RWPE2 (cell line): Measurements from ENCODE around the gene TNKS1BP1.

Experiments
- ATAC-seq: fragments of 200-7000 bp; cut with Tn5 transposase; 3 replicates; pipeline ENCODE4 v1.9.1; 2021; ENCODE audit warnings: low read depth
- DNase-seq: peaks from one replicate; pipeline ENCODE4 v3.0.0-alpha.2; 2020; ENCODE audit warnings: low spot score
- H3K27ac ChIP-seq: fragments of 450-650 bp; 2 replicates; pipeline ENCODE4 v1.5.1; 2017; ENCODE audit warnings: mild to moderate bottlenecking; ENCODE audit not compliant: poor library complexity, severe bottlenecking
- H3K27me3 ChIP-seq: fragments of 250-450 bp; sonication (Bioruptor Pico); 2 replicates; pipeline ENCODE4 v1.5.1; 2021; ENCODE audit warnings: mild to moderate bottlenecking, moderate library complexity; ENCODE audit not compliant: insufficient read depth, poor library complexity, severe bottlenecking
- H3K36me3 ChIP-seq: fragments of 250-450 bp; sonication (Bioruptor Pico); 2 replicates; pipeline ENCODE4 v1.5.1; 2020; ENCODE audit warnings: low read depth, mild to moderate bottlenecking, moderate library complexity
- H3K4me1 ChIP-seq: fragments of 250-450 bp; sonication (Bioruptor Pico); 2 replicates; pipeline ENCODE4 v1.5.1; 2021; ENCODE audit warnings: mild to moderate bottlenecking, moderate library complexity; ENCODE audit not compliant: insufficient read depth, poor library complexity, severe bottlenecking
- H3K4me3 ChIP-seq: fragments of 250-450 bp; sonication (Bioruptor Pico); 2 replicates; pipeline ENCODE4 v1.5.1; 2021; ENCODE audit warnings: mild to moderate bottlenecking, moderate library complexity; ENCODE audit not compliant: severe bottlenecking
- H3K9me3 ChIP-seq: fragments of 250-450 bp; sonication (Bioruptor Pico); 2 replicates; pipeline ENCODE4 v1.5.1; 2021; ENCODE audit warnings: mild to moderate bottlenecking, moderate library complexity; ENCODE audit not compliant: severe bottlenecking
- TF ChIP-seq, protein P1 (sequence below): fragments of 450-650 bp; IDR thresholded peaks from one replicate; pipeline ENCODE4 v1.5.1; 2017; ENCODE audit warnings: mild to moderate bottlenecking, moderate library complexity; ENCODE audit not compliant: poor library complexity, severe bottlenecking

Gene TNKS1BP1

GRCh38 chr11:57251037-57251436 is 73.7 kb downstream of the TNKS1BP1 start:
- TF ChIP-seq, protein P1, sequence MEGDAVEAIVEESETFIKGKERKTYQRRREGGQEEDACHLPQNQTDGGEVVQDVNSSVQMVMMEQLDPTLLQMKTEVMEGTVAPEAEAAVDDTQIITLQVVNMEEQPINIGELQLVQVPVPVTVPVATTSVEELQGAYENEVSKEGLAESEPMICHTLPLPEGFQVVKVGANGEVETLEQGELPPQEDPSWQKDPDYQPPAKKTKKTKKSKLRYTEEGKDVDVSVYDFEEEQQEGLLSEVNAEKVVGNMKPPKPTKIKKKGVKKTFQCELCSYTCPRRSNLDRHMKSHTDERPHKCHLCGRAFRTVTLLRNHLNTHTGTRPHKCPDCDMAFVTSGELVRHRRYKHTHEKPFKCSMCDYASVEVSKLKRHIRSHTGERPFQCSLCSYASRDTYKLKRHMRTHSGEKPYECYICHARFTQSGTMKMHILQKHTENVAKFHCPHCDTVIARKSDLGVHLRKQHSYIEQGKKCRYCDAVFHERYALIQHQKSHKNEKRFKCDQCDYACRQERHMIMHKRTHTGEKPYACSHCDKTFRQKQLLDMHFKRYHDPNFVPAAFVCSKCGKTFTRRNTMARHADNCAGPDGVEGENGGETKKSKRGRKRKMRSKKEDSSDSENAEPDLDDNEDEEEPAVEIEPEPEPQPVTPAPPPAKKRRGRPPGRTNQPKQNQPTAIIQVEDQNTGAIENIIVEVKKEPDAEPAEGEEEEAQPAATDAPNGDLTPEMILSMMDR, result no peak
- Histone ChIP-seq H3K27me3 (peaks cover 5% of the 10 kb centered on the region), H3K36me3 (no peaks in the 10 kb centered on the region), H3K9me3 (no peaks in the 10 kb centered on the region), H3K4me3 (no peak overlapping the region), H3K27ac (no peak overlapping the region), H3K4me1 (peaks cover 4% of the 10 kb centered on the region)
- DNase-seq (no peak), ATAC-seq (no peak)
